H9 (cell line): Measurements from ENCODE around the gene EPHA4. TPM values are rescaled to one million over a fixed set of nuclear protein-coding genes. Genes with fewer than 3 reads are reported as not detected.
A peak's percentile ranks its signal among the peaks of the same experiment; 100 is the strongest.

Experiments used
- DNase-seq: peaks from one replicate; pipeline ENCODE4 v3.0.0-alpha.2; 2017
- H2AFZ ChIP-seq: one replicate; pipeline ENCODE4 v1.6.1; 2013; ENCODE audit warnings: mild to moderate bottlenecking, low read length, control low read depth, moderate library complexity
- H2AK5ac ChIP-seq: 2 replicates; pipeline ENCODE4 v1.6.1; 2013; ENCODE audit warnings: low read length, control low read depth, mixed read lengths; ENCODE audit not compliant: insufficient read length
- H2BK120ac ChIP-seq: one replicate; pipeline ENCODE4 v1.6.1; 2013; ENCODE audit warnings: low read depth, mild to moderate bottlenecking, low read length, control low read depth, inconsistent platforms; ENCODE audit not compliant: poor library complexity, severe bottlenecking
- H2BK12ac ChIP-seq: 2 replicates; pipeline ENCODE4 v1.6.1; 2013; ENCODE audit warnings: low read length, control low read depth, mixed read lengths, low read depth; ENCODE audit not compliant: insufficient read length
- H2BK15ac ChIP-seq: 2 replicates; pipeline ENCODE4 v1.6.1; 2013; ENCODE audit warnings: low read depth, low read length, control low read depth
- H2BK20ac ChIP-seq: one replicate; pipeline ENCODE4 v1.6.1; 2013; ENCODE audit warnings: low read depth, mild to moderate bottlenecking, low read length, control low read depth, inconsistent platforms; ENCODE audit not compliant: poor library complexity, severe bottlenecking
- H2BK5ac ChIP-seq: 2 replicates; pipeline ENCODE4 v1.6.1; 2013; ENCODE audit warnings: low read length, control low read depth, mixed read lengths; ENCODE audit not compliant: insufficient read length
- H3K14ac ChIP-seq: 2 replicates; pipeline ENCODE4 v1.6.1; 2013; ENCODE audit warnings: low read length, control low read depth; ENCODE audit not compliant: insufficient read depth
- H3K18ac ChIP-seq: 2 replicates; pipeline ENCODE4 v1.6.1; 2013; ENCODE audit warnings: low read depth, mild to moderate bottlenecking, mixed read lengths, low read length, control low read depth; ENCODE audit not compliant: insufficient read length
- H3K23ac ChIP-seq: 2 replicates; pipeline ENCODE4 v1.6.1; 2013; ENCODE audit warnings: low read length, control low read depth, mixed read lengths, low read depth; ENCODE audit not compliant: insufficient read length
- H3K23me2 ChIP-seq: 2 replicates; pipeline ENCODE4 v1.6.1; 2013; ENCODE audit warnings: low read depth, mild to moderate bottlenecking, mixed read lengths, low read length, control low read depth; ENCODE audit not compliant: insufficient read length, poor library complexity, severe bottlenecking
- H3K27ac ChIP-seq: 2 replicates; pipeline ENCODE4 v1.5.1; 2013; ENCODE audit warnings: low read length, control low read depth, mixed read lengths, low read depth; ENCODE audit not compliant: insufficient read length
- H3K27me3 ChIP-seq: 2 replicates; pipeline ENCODE4 v1.6.1; 2013; ENCODE audit warnings: low read length, control low read depth, inconsistent platforms; ENCODE audit not compliant: insufficient read depth
- H3K4ac ChIP-seq: 2 replicates; pipeline ENCODE4 v1.6.1; 2013; ENCODE audit warnings: low read depth, mild to moderate bottlenecking, control low read depth, inconsistent platforms, low read length, moderate library complexity
- H3K4me1 ChIP-seq: 2 replicates; pipeline ENCODE4 v1.6.1; 2013; ENCODE audit warnings: low read length, control low read depth, inconsistent platforms; ENCODE audit not compliant: insufficient read depth
- H3K4me2 ChIP-seq: 2 replicates; pipeline ENCODE4 v1.6.1; 2013; ENCODE audit warnings: low read length, control low read depth, mixed read lengths; ENCODE audit not compliant: insufficient read length, insufficient read depth
- H3K56ac ChIP-seq: 2 replicates; pipeline ENCODE4 v1.6.1; 2013; ENCODE audit warnings: low read depth, mild to moderate bottlenecking, mixed read lengths, low read length, control low read depth; ENCODE audit not compliant: insufficient read length
- H3K79me1 ChIP-seq: 2 replicates; pipeline ENCODE4 v1.6.1; 2013; ENCODE audit warnings: low read depth, mild to moderate bottlenecking, moderate library complexity, low read length, control low read depth, inconsistent platforms; ENCODE audit not compliant: insufficient read depth, poor library complexity, severe bottlenecking
- H3K79me2 ChIP-seq: 2 replicates; pipeline ENCODE4 v1.6.1; 2013; ENCODE audit warnings: low read length, control low read depth, inconsistent platforms; ENCODE audit not compliant: insufficient read depth
- H3K9ac ChIP-seq: 2 replicates; pipeline ENCODE4 v1.6.1; 2013; ENCODE audit warnings: low read length, control low read depth, mixed read lengths; ENCODE audit not compliant: insufficient read length; ENCODE audit errors: extremely low read depth
- H3K9me3 ChIP-seq: one replicate; pipeline ENCODE4 v1.6.1; 2013; ENCODE audit warnings: low read depth, low read length, inconsistent platforms; ENCODE audit not compliant: control insufficient read depth
- H3T11ph ChIP-seq: one replicate; pipeline ENCODE4 v1.6.1; 2013; ENCODE audit warnings: mild to moderate bottlenecking, low read length, control low read depth, inconsistent platforms
- H4K20me1 ChIP-seq: one replicate; pipeline ENCODE4 v1.6.1; 2013; ENCODE audit not compliant: control insufficient read depth, insufficient read length, insufficient read depth
- H4K5ac ChIP-seq: 2 replicates; pipeline ENCODE4 v1.6.1; 2013; ENCODE audit warnings: low read depth, mild to moderate bottlenecking, mixed read lengths, low read length, control low read depth; ENCODE audit not compliant: insufficient read length
- H4K8ac ChIP-seq: replicated peaks from 2 replicates; pipeline ENCODE4 v1.6.1; 2013; ENCODE audit warnings: low read length, control low read depth, mixed read lengths, low read depth; ENCODE audit not compliant: insufficient read length
- H4K91ac ChIP-seq: 2 replicates; pipeline ENCODE4 v1.6.1; 2013; ENCODE audit warnings: low read depth, mild to moderate bottlenecking, moderate library complexity, mixed read lengths, low read length, control low read depth; ENCODE audit not compliant: insufficient read length
- H3K27ac Mint-ChIP-seq, 3 experiments: 2 replicates in 2 of 3; 3 replicates in 1 of 3; pipeline ENCODE4 v1.8.0; 2020 to 2021; ENCODE audit warnings: mixed read lengths in 3 of 3, mild to moderate bottlenecking in 1 of 3, moderate library complexity in 1 of 3
- H3K27me3 Mint-ChIP-seq: 2 replicates; pipeline ENCODE4 v1.8.0; 2021; ENCODE audit warnings: low read depth, mild to moderate bottlenecking, moderate library complexity, mixed read lengths
- H3K36me3 Mint-ChIP-seq, 3 experiments: 2 replicates in 2 of 3; 3 replicates in 1 of 3; pipeline ENCODE4 v1.8.0; 2020 to 2021; ENCODE audit warnings: low read depth in 3 of 3, mixed read lengths in 3 of 3; ENCODE audit not compliant: insufficient read depth in 1 of 3
- H3K4me1 Mint-ChIP-seq, 2 experiments: 2 replicates each; pipeline ENCODE4 v1.8.0; 2020; ENCODE audit warnings: mixed read lengths in 2 of 2
- H3K4me3 Mint-ChIP-seq, 2 experiments: 2 replicates in 1 of 2; 3 replicates in 1 of 2; pipeline ENCODE4 v1.8.0; 2020 to 2021; ENCODE audit warnings: mild to moderate bottlenecking in 2 of 2, mixed read lengths in 2 of 2, moderate library complexity in 1 of 2
- H3K9me3 Mint-ChIP-seq, 2 experiments: 2 replicates in 1 of 2; 3 replicates in 1 of 2; pipeline ENCODE4 v1.8.0; 2020; ENCODE audit warnings: mild to moderate bottlenecking in 2 of 2, mixed read lengths in 2 of 2, moderate library complexity in 1 of 2
- WGBS: extraction: QIAGEN DNeasy Blood & Tissue Kit; methylation state at CpG from one replicate; pipeline ENCODE4 v1.1.7; 2013; ENCODE audit warnings: missing lambda C conversion rate, low lambda C conversion rate, mixed read lengths; ENCODE audit not compliant: insufficient read length; ENCODE audit errors: extremely low coverage; 5-methylcytosine and 5-hydroxymethylcytosine counted together
- total RNA-seq: library from RNA; stranded (reverse); gene quantifications from 2 replicates; pipeline ENCODE4 v1.2.1, GENCODE V29; 2021
- TF ChIP-seq, protein P1 (sequence below): fragments of 200-600 bp; sonication (generic); conservative IDR thresholded peaks from 3 replicates; pipeline ENCODE4 v1.8.0; 2021; ENCODE audit warnings: antibody characterized with exemption, mild to moderate bottlenecking

EPHA4 gene
- total RNA-seq, 1 experiment from 2014 or later, result 25.1 TPM

DNA sequence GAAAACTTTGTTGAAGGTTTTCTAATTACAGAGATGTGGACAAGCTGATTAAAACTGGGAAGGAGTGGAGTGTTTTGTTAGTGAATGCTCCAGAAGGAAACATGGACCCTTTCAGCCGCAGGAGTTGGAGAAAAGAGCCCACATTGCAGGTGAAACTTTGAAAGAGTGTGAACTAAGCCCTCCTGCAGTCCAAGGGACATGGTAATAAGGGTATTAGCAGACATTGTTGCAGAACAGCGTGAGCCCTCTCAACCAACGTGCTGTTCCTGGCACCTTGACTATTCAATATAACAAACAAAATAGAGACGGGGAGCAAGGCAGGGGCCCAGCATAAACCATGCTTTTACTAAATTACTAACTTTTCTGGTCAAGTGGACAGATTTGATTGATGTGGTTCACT is 122.7 kb downstream of the EPHA4 start:
- Histone ChIP-seq H2BK5ac (no peak overlapping the region), H3K79me2 (no peaks in the 10 kb centered on the region), H3K27me3 (no peaks in the 10 kb centered on the region), H3K79me1 (no peaks in the 10 kb centered on the region), H2AFZ (no peak overlapping the region), H2AK5ac (no peak overlapping the region), H3K4ac (no peak overlapping the region), H2BK12ac (no peak overlapping the region), H4K20me1 (no peaks in the 10 kb centered on the region), H3K23me2 (no peaks in the 10 kb centered on the region), H3K18ac (no peak overlapping the region), H2BK20ac (no peak overlapping the region), H2BK15ac (no peak overlapping the region), H3T11ph (no peak overlapping the region), H3K9me3 (no peaks in the 10 kb centered on the region), H4K5ac (no peak overlapping the region), H3K56ac (no peak overlapping the region), H4K91ac (no peak overlapping the region), H3K27ac (no peak overlapping the region), H3K4me1 (0 out of 2 replicates have a peak, but pooled peaks cover under 1% of the 10 kb centered on the region), H3K4me2 (no peak overlapping the region), H2BK120ac (no peak overlapping the region), H3K9ac (no peak overlapping the region), H4K8ac (no peak overlapping the region), H3K14ac (no peak overlapping the region), H3K23ac (no peak overlapping the region)
- no peak overlapping the region for H3K4me3 Mint-ChIP-seq
- WGBS, result no CpG with 5 or more reads among the region's 4 CpGs
- peak overlapping the region in 2 of 3 experiments; percentile 47 to 89; a peak in 4 of 7 replicates for H3K27ac Mint-ChIP-seq
- peaks cover 0 to 24% (median 0%) of the 10 kb centered on the region in 3 experiments; a peak in 2 of 7 replicates for H3K36me3 Mint-ChIP-seq
- no peaks in the 10 kb centered on the region for H3K9me3 Mint-ChIP-seq
- peaks cover 38 to 60% of the 10 kb centered on the region in 2 experiments for H3K4me1 Mint-ChIP-seq
- H3K27me3 Mint-ChIP-seq, result no peaks in the 10 kb centered on the region
- no peak for DNase-seq
- TF ChIP-seq, protein P1, sequence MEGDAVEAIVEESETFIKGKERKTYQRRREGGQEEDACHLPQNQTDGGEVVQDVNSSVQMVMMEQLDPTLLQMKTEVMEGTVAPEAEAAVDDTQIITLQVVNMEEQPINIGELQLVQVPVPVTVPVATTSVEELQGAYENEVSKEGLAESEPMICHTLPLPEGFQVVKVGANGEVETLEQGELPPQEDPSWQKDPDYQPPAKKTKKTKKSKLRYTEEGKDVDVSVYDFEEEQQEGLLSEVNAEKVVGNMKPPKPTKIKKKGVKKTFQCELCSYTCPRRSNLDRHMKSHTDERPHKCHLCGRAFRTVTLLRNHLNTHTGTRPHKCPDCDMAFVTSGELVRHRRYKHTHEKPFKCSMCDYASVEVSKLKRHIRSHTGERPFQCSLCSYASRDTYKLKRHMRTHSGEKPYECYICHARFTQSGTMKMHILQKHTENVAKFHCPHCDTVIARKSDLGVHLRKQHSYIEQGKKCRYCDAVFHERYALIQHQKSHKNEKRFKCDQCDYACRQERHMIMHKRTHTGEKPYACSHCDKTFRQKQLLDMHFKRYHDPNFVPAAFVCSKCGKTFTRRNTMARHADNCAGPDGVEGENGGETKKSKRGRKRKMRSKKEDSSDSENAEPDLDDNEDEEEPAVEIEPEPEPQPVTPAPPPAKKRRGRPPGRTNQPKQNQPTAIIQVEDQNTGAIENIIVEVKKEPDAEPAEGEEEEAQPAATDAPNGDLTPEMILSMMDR, result no peak
